H9 (cell line): ENCODE measurements around the gene SLC12A3. TPM values are rescaled to one million over a fixed set of nuclear protein-coding genes. Genes with fewer than 3 reads are reported as not detected.
A peak's percentile ranks its signal among the peaks of the same experiment; 100 is the strongest.

Source experiments
- DNase-seq: peaks from one replicate; pipeline ENCODE4 v3.0.0-alpha.2; 2017
- H2AFZ ChIP-seq: one replicate; pipeline ENCODE4 v1.6.1; 2013; ENCODE audit warnings: mild to moderate bottlenecking, low read length, control low read depth, moderate library complexity
- H2AK5ac ChIP-seq: 2 replicates; pipeline ENCODE4 v1.6.1; 2013; ENCODE audit warnings: low read length, control low read depth, mixed read lengths; ENCODE audit not compliant: insufficient read length
- H2BK120ac ChIP-seq: one replicate; pipeline ENCODE4 v1.6.1; 2013; ENCODE audit warnings: low read depth, mild to moderate bottlenecking, low read length, control low read depth, inconsistent platforms; ENCODE audit not compliant: poor library complexity, severe bottlenecking
- H2BK12ac ChIP-seq: 2 replicates; pipeline ENCODE4 v1.6.1; 2013; ENCODE audit warnings: low read length, control low read depth, mixed read lengths, low read depth; ENCODE audit not compliant: insufficient read length
- H2BK15ac ChIP-seq: 2 replicates; pipeline ENCODE4 v1.6.1; 2013; ENCODE audit warnings: low read depth, low read length, control low read depth
- H2BK20ac ChIP-seq: one replicate; pipeline ENCODE4 v1.6.1; 2013; ENCODE audit warnings: low read depth, mild to moderate bottlenecking, low read length, control low read depth, inconsistent platforms; ENCODE audit not compliant: poor library complexity, severe bottlenecking
- H2BK5ac ChIP-seq: 2 replicates; pipeline ENCODE4 v1.6.1; 2013; ENCODE audit warnings: low read length, control low read depth, mixed read lengths; ENCODE audit not compliant: insufficient read length
- H3K14ac ChIP-seq: 2 replicates; pipeline ENCODE4 v1.6.1; 2013; ENCODE audit warnings: low read length, control low read depth; ENCODE audit not compliant: insufficient read depth
- H3K18ac ChIP-seq: 2 replicates; pipeline ENCODE4 v1.6.1; 2013; ENCODE audit warnings: low read depth, mild to moderate bottlenecking, mixed read lengths, low read length, control low read depth; ENCODE audit not compliant: insufficient read length
- H3K23ac ChIP-seq: 2 replicates; pipeline ENCODE4 v1.6.1; 2013; ENCODE audit warnings: low read length, control low read depth, mixed read lengths, low read depth; ENCODE audit not compliant: insufficient read length
- H3K23me2 ChIP-seq: 2 replicates; pipeline ENCODE4 v1.6.1; 2013; ENCODE audit warnings: low read depth, mild to moderate bottlenecking, mixed read lengths, low read length, control low read depth; ENCODE audit not compliant: insufficient read length, poor library complexity, severe bottlenecking
- H3K27ac ChIP-seq: 2 replicates; pipeline ENCODE4 v1.5.1; 2013; ENCODE audit warnings: low read length, control low read depth, mixed read lengths, low read depth; ENCODE audit not compliant: insufficient read length
- H3K27me3 ChIP-seq: 2 replicates; pipeline ENCODE4 v1.6.1; 2013; ENCODE audit warnings: low read length, control low read depth, inconsistent platforms; ENCODE audit not compliant: insufficient read depth
- H3K4ac ChIP-seq: 2 replicates; pipeline ENCODE4 v1.6.1; 2013; ENCODE audit warnings: low read depth, mild to moderate bottlenecking, control low read depth, inconsistent platforms, low read length, moderate library complexity
- H3K4me1 ChIP-seq: 2 replicates; pipeline ENCODE4 v1.6.1; 2013; ENCODE audit warnings: low read length, control low read depth, inconsistent platforms; ENCODE audit not compliant: insufficient read depth
- H3K4me2 ChIP-seq: 2 replicates; pipeline ENCODE4 v1.6.1; 2013; ENCODE audit warnings: low read length, control low read depth, mixed read lengths; ENCODE audit not compliant: insufficient read length, insufficient read depth
- H3K56ac ChIP-seq: 2 replicates; pipeline ENCODE4 v1.6.1; 2013; ENCODE audit warnings: low read depth, mild to moderate bottlenecking, mixed read lengths, low read length, control low read depth; ENCODE audit not compliant: insufficient read length
- H3K79me1 ChIP-seq: 2 replicates; pipeline ENCODE4 v1.6.1; 2013; ENCODE audit warnings: low read depth, mild to moderate bottlenecking, moderate library complexity, low read length, control low read depth, inconsistent platforms; ENCODE audit not compliant: insufficient read depth, poor library complexity, severe bottlenecking
- H3K79me2 ChIP-seq: 2 replicates; pipeline ENCODE4 v1.6.1; 2013; ENCODE audit warnings: low read length, control low read depth, inconsistent platforms; ENCODE audit not compliant: insufficient read depth
- H3K9ac ChIP-seq: 2 replicates; pipeline ENCODE4 v1.6.1; 2013; ENCODE audit warnings: low read length, control low read depth, mixed read lengths; ENCODE audit not compliant: insufficient read length; ENCODE audit errors: extremely low read depth
- H3K9me3 ChIP-seq: one replicate; pipeline ENCODE4 v1.6.1; 2013; ENCODE audit warnings: low read depth, low read length, inconsistent platforms; ENCODE audit not compliant: control insufficient read depth
- H3T11ph ChIP-seq: one replicate; pipeline ENCODE4 v1.6.1; 2013; ENCODE audit warnings: mild to moderate bottlenecking, low read length, control low read depth, inconsistent platforms
- H4K20me1 ChIP-seq: one replicate; pipeline ENCODE4 v1.6.1; 2013; ENCODE audit not compliant: control insufficient read depth, insufficient read length, insufficient read depth
- H4K5ac ChIP-seq: 2 replicates; pipeline ENCODE4 v1.6.1; 2013; ENCODE audit warnings: low read depth, mild to moderate bottlenecking, mixed read lengths, low read length, control low read depth; ENCODE audit not compliant: insufficient read length
- H4K8ac ChIP-seq: replicated peaks from 2 replicates; pipeline ENCODE4 v1.6.1; 2013; ENCODE audit warnings: low read length, control low read depth, mixed read lengths, low read depth; ENCODE audit not compliant: insufficient read length
- H4K91ac ChIP-seq: 2 replicates; pipeline ENCODE4 v1.6.1; 2013; ENCODE audit warnings: low read depth, mild to moderate bottlenecking, moderate library complexity, mixed read lengths, low read length, control low read depth; ENCODE audit not compliant: insufficient read length
- H3K27ac Mint-ChIP-seq, 3 experiments: 2 replicates in 2 of 3; 3 replicates in 1 of 3; pipeline ENCODE4 v1.8.0; 2020 to 2021; ENCODE audit warnings: mixed read lengths in 3 of 3, mild to moderate bottlenecking in 1 of 3, moderate library complexity in 1 of 3
- H3K27me3 Mint-ChIP-seq: 2 replicates; pipeline ENCODE4 v1.8.0; 2021; ENCODE audit warnings: low read depth, mild to moderate bottlenecking, moderate library complexity, mixed read lengths
- H3K36me3 Mint-ChIP-seq, 3 experiments: 2 replicates in 2 of 3; 3 replicates in 1 of 3; pipeline ENCODE4 v1.8.0; 2020 to 2021; ENCODE audit warnings: low read depth in 3 of 3, mixed read lengths in 3 of 3; ENCODE audit not compliant: insufficient read depth in 1 of 3
- H3K4me1 Mint-ChIP-seq, 2 experiments: 2 replicates each; pipeline ENCODE4 v1.8.0; 2020; ENCODE audit warnings: mixed read lengths in 2 of 2
- H3K4me3 Mint-ChIP-seq, 2 experiments: 2 replicates in 1 of 2; 3 replicates in 1 of 2; pipeline ENCODE4 v1.8.0; 2020 to 2021; ENCODE audit warnings: mild to moderate bottlenecking in 2 of 2, mixed read lengths in 2 of 2, moderate library complexity in 1 of 2
- H3K9me3 Mint-ChIP-seq, 2 experiments: 2 replicates in 1 of 2; 3 replicates in 1 of 2; pipeline ENCODE4 v1.8.0; 2020; ENCODE audit warnings: mild to moderate bottlenecking in 2 of 2, mixed read lengths in 2 of 2, moderate library complexity in 1 of 2
- WGBS: extraction: QIAGEN DNeasy Blood & Tissue Kit; methylation state at CpG from one replicate; pipeline ENCODE4 v1.1.7; 2013; ENCODE audit warnings: missing lambda C conversion rate, low lambda C conversion rate, mixed read lengths; ENCODE audit not compliant: insufficient read length; ENCODE audit errors: extremely low coverage; 5-methylcytosine and 5-hydroxymethylcytosine counted together
- total RNA-seq: library from RNA; stranded (reverse); gene quantifications from 2 replicates; pipeline ENCODE4 v1.2.1, GENCODE V29; 2021
- TF ChIP-seq, protein P1 (sequence below): fragments of 200-600 bp; sonication (generic); conservative IDR thresholded peaks from 3 replicates; pipeline ENCODE4 v1.8.0; 2021; ENCODE audit warnings: antibody characterized with exemption, mild to moderate bottlenecking

The SLC12A3 gene
- total RNA-seq, 1 experiment from 2014 or later = not detected

DNA sequence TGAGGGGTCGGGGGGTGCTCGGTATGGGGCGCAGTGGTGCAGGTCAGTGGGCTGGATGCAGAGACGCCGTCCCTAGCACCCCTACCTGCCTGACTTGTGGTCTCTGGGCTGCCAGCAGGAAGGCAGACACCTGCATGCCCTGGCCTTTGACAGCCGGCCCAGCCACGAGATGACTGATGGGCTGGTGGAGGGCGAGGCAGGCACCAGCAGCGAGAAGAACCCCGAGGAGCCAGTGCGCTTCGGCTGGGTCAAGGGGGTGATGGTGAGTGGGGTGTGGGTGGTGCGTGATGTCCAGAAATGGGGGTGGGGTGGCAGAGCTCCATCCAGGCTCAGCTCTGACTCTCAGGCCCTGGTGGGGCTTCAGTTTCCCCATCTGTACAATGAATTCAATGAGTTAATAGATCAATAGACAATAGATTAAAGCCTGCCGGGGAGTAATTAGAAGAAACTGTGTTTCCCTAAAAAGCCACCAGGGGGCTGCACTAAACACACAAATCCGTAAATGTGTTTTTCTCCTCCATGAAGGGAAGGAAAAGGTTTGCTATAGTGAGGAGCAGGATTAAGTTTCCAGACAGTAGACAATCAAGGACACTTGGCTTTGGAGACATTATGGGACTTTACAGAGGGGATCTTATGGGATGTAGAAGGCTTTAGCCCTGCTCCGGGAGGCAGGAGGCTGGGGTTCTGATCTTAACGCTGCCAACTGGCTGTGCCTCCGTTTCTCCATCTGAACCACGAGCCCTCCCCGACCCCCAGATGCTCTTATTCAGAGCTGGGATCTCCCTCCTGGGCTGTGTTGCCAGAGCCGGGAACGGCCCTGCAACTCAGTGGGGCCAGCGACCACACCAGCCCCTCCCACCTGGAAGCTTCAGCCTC is 2.2 kb downstream of the SLC12A3 start:
- H2BK120ac ChIP-seq = no peak overlapping the region
- H2BK15ac ChIP-seq = no peak overlapping the region
- no peak overlapping the region for H3K27ac Mint-ChIP-seq
- H3K9ac ChIP-seq = no peak overlapping the region
- H2BK20ac ChIP-seq = no peak overlapping the region
- H3K4ac ChIP-seq = no peak overlapping the region
- H2AK5ac ChIP-seq = no peak overlapping the region
- no peak overlapping the region for H3K4me3 Mint-ChIP-seq
- no peak overlapping the region for H2BK12ac ChIP-seq
- no peak for DNase-seq
- no peaks in the 10 kb centered on the region for H3K9me3 ChIP-seq
- no peak overlapping the region for H3K56ac ChIP-seq
- no peaks in the 10 kb centered on the region for H3K27me3 ChIP-seq
- no peaks in the 10 kb centered on the region for H3K79me1 ChIP-seq
- H3T11ph ChIP-seq = no peak overlapping the region
- H3K4me2 ChIP-seq = no peak overlapping the region
- no peaks in the 10 kb centered on the region; the same call in 1 of the 2 replicates for H3K4me1 ChIP-seq
- H3K4me1 Mint-ChIP-seq = peaks cover 4 to 5% of the 10 kb centered on the region in 2 experiments
- H3K23me2 ChIP-seq = no peaks in the 10 kb centered on the region
- no peak overlapping the region for H4K5ac ChIP-seq
- H3K79me2 ChIP-seq = no peaks in the 10 kb centered on the region
- TF ChIP-seq, protein P1, sequence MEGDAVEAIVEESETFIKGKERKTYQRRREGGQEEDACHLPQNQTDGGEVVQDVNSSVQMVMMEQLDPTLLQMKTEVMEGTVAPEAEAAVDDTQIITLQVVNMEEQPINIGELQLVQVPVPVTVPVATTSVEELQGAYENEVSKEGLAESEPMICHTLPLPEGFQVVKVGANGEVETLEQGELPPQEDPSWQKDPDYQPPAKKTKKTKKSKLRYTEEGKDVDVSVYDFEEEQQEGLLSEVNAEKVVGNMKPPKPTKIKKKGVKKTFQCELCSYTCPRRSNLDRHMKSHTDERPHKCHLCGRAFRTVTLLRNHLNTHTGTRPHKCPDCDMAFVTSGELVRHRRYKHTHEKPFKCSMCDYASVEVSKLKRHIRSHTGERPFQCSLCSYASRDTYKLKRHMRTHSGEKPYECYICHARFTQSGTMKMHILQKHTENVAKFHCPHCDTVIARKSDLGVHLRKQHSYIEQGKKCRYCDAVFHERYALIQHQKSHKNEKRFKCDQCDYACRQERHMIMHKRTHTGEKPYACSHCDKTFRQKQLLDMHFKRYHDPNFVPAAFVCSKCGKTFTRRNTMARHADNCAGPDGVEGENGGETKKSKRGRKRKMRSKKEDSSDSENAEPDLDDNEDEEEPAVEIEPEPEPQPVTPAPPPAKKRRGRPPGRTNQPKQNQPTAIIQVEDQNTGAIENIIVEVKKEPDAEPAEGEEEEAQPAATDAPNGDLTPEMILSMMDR = peak; percentile 78
- no peak overlapping the region for H2BK5ac ChIP-seq
- H3K23ac ChIP-seq = no peak overlapping the region
- H4K8ac ChIP-seq = no peak overlapping the region
- WGBS = no CpG with 5 or more reads among the region's 23 CpGs
- no peak overlapping the region for H3K27ac ChIP-seq
- no peak overlapping the region for H2AFZ ChIP-seq
- no peaks in the 10 kb centered on the region for H4K20me1 ChIP-seq
- no peaks in the 10 kb centered on the region; a peak in 1 of 5 replicates for H3K9me3 Mint-ChIP-seq
- no peak overlapping the region for H3K18ac ChIP-seq
- H3K27me3 Mint-ChIP-seq = no peaks in the 10 kb centered on the region
- H4K91ac ChIP-seq = no peak overlapping the region
- no peak overlapping the region; the same call in 1 of the 2 replicates for H3K14ac ChIP-seq
- no peaks in the 10 kb centered on the region for H3K36me3 Mint-ChIP-seq
